ENCODE results near the gene ZGPAT.

DNA sequence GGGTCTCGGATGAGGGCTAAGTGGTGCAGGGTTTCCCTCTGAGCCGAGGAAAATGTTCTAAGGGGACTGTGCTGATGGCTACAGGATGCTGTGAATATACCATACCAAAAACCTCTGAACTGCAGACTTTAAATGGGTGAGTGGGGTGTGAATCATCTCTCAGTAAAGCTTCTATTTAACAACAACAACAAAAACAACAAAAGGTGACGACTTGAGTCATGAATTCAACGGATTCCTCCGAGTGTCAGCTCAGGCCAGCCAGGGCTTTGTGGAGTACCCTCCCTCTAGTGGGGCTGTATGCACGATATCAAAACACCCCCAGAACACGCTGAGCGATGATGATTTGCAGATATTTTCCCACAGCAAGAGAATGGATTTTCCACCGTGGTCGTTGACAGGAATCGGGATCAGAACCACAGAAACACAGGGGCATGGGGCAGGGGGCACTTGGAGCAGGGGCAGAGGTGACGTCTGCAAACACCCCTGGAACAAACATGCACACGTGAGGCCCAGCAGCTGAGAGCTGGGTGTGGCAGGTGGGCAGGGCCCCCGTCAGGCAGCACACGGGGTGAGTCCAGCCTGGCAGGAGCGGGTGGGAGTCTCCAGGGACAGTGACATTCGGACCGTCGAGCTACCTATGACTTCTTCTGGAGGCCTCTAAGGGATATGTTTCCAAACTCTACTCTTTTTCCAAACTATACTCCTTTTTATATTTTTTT, 70.4 kb downstream of the ZGPAT start:
- TF ChIP-seq, protein P1, sequence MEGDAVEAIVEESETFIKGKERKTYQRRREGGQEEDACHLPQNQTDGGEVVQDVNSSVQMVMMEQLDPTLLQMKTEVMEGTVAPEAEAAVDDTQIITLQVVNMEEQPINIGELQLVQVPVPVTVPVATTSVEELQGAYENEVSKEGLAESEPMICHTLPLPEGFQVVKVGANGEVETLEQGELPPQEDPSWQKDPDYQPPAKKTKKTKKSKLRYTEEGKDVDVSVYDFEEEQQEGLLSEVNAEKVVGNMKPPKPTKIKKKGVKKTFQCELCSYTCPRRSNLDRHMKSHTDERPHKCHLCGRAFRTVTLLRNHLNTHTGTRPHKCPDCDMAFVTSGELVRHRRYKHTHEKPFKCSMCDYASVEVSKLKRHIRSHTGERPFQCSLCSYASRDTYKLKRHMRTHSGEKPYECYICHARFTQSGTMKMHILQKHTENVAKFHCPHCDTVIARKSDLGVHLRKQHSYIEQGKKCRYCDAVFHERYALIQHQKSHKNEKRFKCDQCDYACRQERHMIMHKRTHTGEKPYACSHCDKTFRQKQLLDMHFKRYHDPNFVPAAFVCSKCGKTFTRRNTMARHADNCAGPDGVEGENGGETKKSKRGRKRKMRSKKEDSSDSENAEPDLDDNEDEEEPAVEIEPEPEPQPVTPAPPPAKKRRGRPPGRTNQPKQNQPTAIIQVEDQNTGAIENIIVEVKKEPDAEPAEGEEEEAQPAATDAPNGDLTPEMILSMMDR (IDR thresholded peaks at IDR 0.05), result no peak
- TF ChIP-seq POLR2A (IDR thresholded peaks at IDR 0.05), result no peak
